GM18517 (cell line): ENCODE measurements around the gene AIP.
A peak's percentile ranks its signal among the peaks of the same experiment; 100 is the strongest.
"Not testable (repeated sequence)": the region's sequence is repeated elsewhere in the genome, so short reads cannot be mapped to it uniquely, and the experiment has no call there.

Experiments
- ATAC-seq: cut with Tn5 transposase; IDR thresholded peaks from one replicate; pipeline ENCODE4 v1.9.1; 2021; ENCODE audit warnings: mild to moderate bottlenecking, moderate library complexity; ENCODE audit not compliant: unreplicated experiment

The AIP gene

GRCh38 chr11:67468456-67468758 lies 14.4 kb upstream of the AIP start:
- no peak for ATAC-seq

- ATAC-seq, result peak; percentile 41
Measured at GRCh38 chr11:67468759-67469507, 13.9 kb upstream of the AIP start, which contains the start of gene TMEM134. Gene TMEM134, minus strand, starts transcription at chr11:67469251. Its CDS starts 59 bp downstream, at chr11:67469192.

GRCh38 chr11:67469508-67469811 lies 13.4 kb upstream of the AIP start:
- ATAC-seq, result peak; percentile 7

GRCh38 chr11:67470337-67471002 lies 12.4 kb upstream of the AIP start:
- ATAC-seq, result no peak

- no peak for ATAC-seq
Measured at GRCh38 chr11:67472882-67473281, 9.9 kb upstream of the AIP start.

- ATAC-seq, result not testable (repeated sequence)
Measured at GRCh38 chr11:67476692-67477091, 6.1 kb upstream of the AIP start.

GRCh38 chr11:67477344-67478050 lies 5.3 kb upstream of the AIP start:
- not testable (repeated sequence) for ATAC-seq

- no peak for ATAC-seq
Measured at GRCh38 chr11:67482275-67482826, 475 bp upstream of the AIP start.

GRCh38 chr11:67483831-67484665 lies 1.2 kb downstream of the AIP start:
- ATAC-seq, result no peak

- ATAC-seq, result no peak
Measured at GRCh38 chr11:67484847-67485311, 2.1 kb downstream of the AIP start.

- ATAC-seq, result not testable (repeated sequence)
Measured at GRCh38 chr11:67485873-67486361, 3.1 kb downstream of the AIP start.

GRCh38 chr11:67486481-67487195 lies 3.8 kb downstream of the AIP start:
- ATAC-seq, result peak; percentile 28

GRCh38 chr11:67489203-67489884 lies 6.5 kb downstream of the AIP start:
- ATAC-seq, result no peak

- ATAC-seq, result no peak
Measured at GRCh38 chr11:67489885-67490726, 7.3 kb downstream of the AIP start.

GRCh38 chr11:67490727-67491065 lies 7.9 kb downstream of the AIP start:
- ATAC-seq, result no peak

GRCh38 chr11:67491276-67492068 lies 8.6 kb downstream of the AIP start:
- ATAC-seq, result no peak

GRCh38 chr11:67492069-67492727 lies 9.4 kb downstream of the AIP start:
- no peak for ATAC-seq
